NT2/D1 (cell line): ENCODE data around the gene FOS.

Experiments used
- SUZ12 ChIP-seq: IDR thresholded peaks from 2 replicates; pipeline ENCODE4 v1.6.1; 2011; ENCODE audit not compliant: insufficient read length, insufficient read depth; ENCODE audit errors: extremely low read depth
- YY1 ChIP-seq: IDR thresholded peaks from 2 replicates; pipeline ENCODE4 v1.6.1; 2011; ENCODE audit not compliant: insufficient read length, insufficient read depth
- ZNF274 ChIP-seq: IDR thresholded peaks from 2 replicates; pipeline ENCODE4 v1.6.1; 2011; ENCODE audit warnings: mild to moderate bottlenecking, low read depth, low read length

- no peak for TF ChIP-seq YY1
- no peak for TF ChIP-seq SUZ12
- TF ChIP-seq ZNF274, result no peak
Measured at GRCh38 chr14:75238756-75239455, 39.7 kb upstream of the FOS start.
